HAP-1 (cell line): Measurements from ENCODE around the gene UGT1A9.

ENCODE experiments used
- DNase-seq, 2 experiments: peaks; one replicate each; pipeline ENCODE4 v3.0.0-alpha.2; 2016 to 2020; ENCODE audit warnings: low spot score in 2 of 2
- H3K27me3 ChIP-seq: fragments of 250-450 bp; sonication (Bioruptor Pico); 2 replicates; pipeline ENCODE4 v1.5.1; 2020; ENCODE audit warnings: low read depth, mild to moderate bottlenecking, moderate library complexity
- H3K36me3 ChIP-seq: fragments of 250-450 bp; sonication (Bioruptor Pico); replicated peaks from 2 replicates; pipeline ENCODE4 v1.5.1; 2020; ENCODE audit warnings: mild to moderate bottlenecking
- H3K4me1 ChIP-seq: fragments of 250-450 bp; sonication (Bioruptor Pico); 2 replicates; pipeline ENCODE4 v1.5.1; 2020; ENCODE audit warnings: mild to moderate bottlenecking
- H3K4me3 ChIP-seq: fragments of 250-450 bp; sonication (Bioruptor Pico); 2 replicates; pipeline ENCODE4 v1.5.1; 2020; ENCODE audit warnings: mild to moderate bottlenecking, moderate library complexity
- H3K9me3 ChIP-seq: fragments of 250-450 bp; sonication (Bioruptor Pico); 2 replicates; pipeline ENCODE4 v1.5.1; 2020; ENCODE audit warnings: mild to moderate bottlenecking, moderate library complexity
- in situ Hi-C: fragments of 300-500 bp; cut with MboI; formaldehyde crosslinking; loops from 3 replicates; pipeline ENCODE4 v1.14.3; 2020; ENCODE audit warnings: low sequenced_read_pairs, inconsistent platforms, mixed read lengths

UGT1A9 gene

DNA sequence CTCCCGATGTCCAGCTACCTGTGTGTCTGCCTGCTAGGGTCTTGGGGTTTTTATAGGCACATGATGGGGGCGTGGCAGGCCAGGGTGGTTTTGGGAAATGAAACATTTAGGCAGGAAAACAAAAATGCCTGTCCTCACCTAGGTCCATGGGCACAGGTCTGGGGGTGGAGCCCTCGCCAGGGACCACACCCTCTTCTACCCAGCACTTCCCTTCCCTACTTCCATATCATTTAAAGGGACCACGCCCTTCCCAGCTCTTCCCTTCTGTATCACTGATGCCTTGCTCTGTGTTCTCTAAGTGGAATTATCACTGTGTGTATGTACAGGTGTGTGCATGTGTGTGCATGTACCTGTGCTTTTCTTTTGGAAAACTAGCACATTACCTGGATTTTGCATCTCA lies 94.7 kb downstream of the UGT1A9 start:
- Histone ChIP-seq H3K27me3 (peaks cover 12% of the 10 kb centered on the region; the same call in 1 of the 2 replicates), H3K9me3 (no peaks in the 10 kb centered on the region), H3K4me1 (no peaks in the 10 kb centered on the region), H3K4me3 (no peak overlapping the region), H3K36me3 (no peaks in the 10 kb centered on the region)
- DNase-seq = no peak
- in situ Hi-C loops = no loop called here

DNA sequence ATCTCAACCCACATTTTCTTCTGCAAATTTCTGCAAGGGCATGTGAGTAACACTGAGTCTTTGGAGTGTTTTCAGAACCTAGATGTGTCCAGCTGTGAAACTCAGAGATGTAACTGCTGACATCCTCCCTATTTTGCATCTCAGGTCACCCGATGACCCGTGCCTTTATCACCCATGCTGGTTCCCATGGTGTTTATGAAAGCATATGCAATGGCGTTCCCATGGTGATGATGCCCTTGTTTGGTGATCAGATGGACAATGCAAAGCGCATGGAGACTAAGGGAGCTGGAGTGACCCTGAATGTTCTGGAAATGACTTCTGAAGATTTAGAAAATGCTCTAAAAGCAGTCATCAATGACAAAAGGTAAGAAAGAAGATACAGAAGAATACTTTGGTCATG lies 96.4 kb downstream of the UGT1A9 start:
- H3K4me1 ChIP-seq = no peaks in the 10 kb centered on the region
- in situ Hi-C loops = no loop called here
- no peak overlapping the region for H3K4me3 ChIP-seq
- H3K9me3 ChIP-seq = no peaks in the 10 kb centered on the region
- no peaks in the 10 kb centered on the region for H3K36me3 ChIP-seq
- H3K27me3 ChIP-seq = peaks cover 6% of the 10 kb centered on the region; the same call in 1 of the 2 replicates
- no peak for DNase-seq

DNA sequence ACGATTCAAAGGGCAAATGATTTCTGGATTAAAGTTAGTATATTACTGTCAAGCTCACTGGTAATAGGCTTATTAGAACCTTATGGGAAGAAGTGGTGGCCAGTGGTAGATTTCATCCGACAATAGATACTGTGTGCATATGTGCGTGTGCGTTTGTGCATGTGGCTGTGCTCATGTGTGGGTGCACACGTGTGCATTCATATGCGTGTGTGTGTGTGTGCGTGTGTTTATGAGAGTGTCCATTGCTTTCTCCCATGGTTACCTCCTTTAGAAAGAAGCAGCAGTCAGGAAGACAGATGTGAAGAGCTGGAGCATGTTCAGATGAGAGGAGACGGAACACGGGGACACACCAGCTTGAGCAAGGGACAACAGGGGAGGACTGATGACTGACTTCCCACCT lies 97.6 kb downstream of the UGT1A9 start:
- Histone ChIP-seq H3K4me3 (no peak overlapping the region), H3K27me3 (no peaks in the 10 kb centered on the region), H3K36me3 (no peaks in the 10 kb centered on the region), H3K9me3 (no peaks in the 10 kb centered on the region), H3K4me1 (no peaks in the 10 kb centered on the region)
- in situ Hi-C loops = no loop called here
- no peak for DNase-seq

DNA sequence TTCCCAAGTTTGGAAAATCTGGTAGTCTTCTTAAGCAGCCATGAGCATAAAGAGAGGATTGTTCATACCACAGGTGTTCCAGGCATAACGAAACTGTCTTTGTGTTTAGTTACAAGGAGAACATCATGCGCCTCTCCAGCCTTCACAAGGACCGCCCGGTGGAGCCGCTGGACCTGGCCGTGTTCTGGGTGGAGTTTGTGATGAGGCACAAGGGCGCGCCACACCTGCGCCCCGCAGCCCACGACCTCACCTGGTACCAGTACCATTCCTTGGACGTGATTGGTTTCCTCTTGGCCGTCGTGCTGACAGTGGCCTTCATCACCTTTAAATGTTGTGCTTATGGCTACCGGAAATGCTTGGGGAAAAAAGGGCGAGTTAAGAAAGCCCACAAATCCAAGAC lies 100.5 kb downstream of the UGT1A9 start:
- Histone ChIP-seq H3K36me3 (no peaks in the 10 kb centered on the region), H3K4me1 (no peaks in the 10 kb centered on the region), H3K4me3 (no peak overlapping the region), H3K9me3 (no peaks in the 10 kb centered on the region), H3K27me3 (no peaks in the 10 kb centered on the region)
- in situ Hi-C loops = no loop called here
- DNase-seq = no peak

DNA sequence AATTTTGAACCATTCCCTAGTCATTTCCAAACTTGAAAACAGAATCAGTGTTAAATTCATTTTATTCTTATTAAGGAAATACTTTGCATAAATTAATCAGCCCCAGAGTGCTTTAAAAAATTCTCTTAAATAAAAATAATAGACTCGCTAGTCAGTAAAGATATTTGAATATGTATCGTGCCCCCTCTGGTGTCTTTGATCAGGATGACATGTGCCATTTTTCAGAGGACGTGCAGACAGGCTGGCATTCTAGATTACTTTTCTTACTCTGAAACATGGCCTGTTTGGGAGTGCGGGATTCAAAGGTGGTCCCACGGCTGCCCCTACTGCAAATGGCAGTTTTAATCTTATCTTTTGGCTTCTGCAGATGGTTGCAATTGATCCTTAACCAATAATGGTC lies 100.9 kb downstream of the UGT1A9 start:
- no peak for DNase-seq
- no peak overlapping the region for H3K4me3 ChIP-seq
- H3K9me3 ChIP-seq = no peaks in the 10 kb centered on the region
- no peaks in the 10 kb centered on the region for H3K27me3 ChIP-seq
- in situ Hi-C loops = no loop called here
- no peaks in the 10 kb centered on the region for H3K36me3 ChIP-seq
- no peaks in the 10 kb centered on the region for H3K4me1 ChIP-seq

DNA sequence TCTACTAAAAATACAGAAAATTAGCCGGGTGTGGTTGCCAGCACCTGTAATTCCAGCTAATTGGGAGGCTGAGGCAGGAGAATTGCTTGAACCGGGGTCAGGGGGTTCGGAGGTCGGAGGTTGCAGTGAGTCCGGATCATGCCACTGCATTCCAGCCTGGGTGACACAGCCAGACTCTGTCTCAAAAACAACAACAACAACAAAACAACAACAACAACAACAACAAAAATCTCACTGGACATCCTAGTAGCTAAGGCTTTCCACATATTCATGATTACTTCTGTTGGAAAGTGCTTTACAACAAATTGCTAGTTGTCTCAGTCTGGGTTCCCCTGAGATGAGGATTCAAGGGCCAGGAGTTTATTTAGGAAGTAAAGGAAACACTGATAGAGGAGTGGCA lies 102.2 kb downstream of the UGT1A9 start:
- Histone ChIP-seq H3K4me1 (no peaks in the 10 kb centered on the region), H3K9me3 (no peaks in the 10 kb centered on the region), H3K27me3 (no peaks in the 10 kb centered on the region; the same call in 1 of the 2 replicates), H3K36me3 (no peaks in the 10 kb centered on the region), H3K4me3 (no peak overlapping the region)
- in situ Hi-C loops = no loop called here
- DNase-seq = no peak

DNA sequence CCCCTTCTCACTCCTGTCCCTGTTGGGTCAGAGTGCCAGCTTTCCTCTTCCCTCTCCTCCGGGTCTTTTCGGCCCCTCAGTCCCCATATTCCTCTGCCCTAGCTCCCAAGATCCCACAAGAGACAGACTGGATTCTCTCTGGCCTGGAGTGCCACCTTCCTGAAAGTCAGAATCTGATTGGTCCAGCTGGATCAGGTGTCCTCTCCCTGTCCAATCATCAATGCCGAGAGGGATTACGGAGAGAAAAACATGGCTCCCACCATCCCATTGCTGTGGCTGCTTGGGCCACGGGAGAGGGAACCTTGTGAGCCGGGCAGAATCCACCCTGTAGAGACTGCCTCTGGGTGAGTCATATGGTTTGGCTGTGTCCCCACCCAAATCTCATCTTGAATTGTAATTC lies 103.7 kb downstream of the UGT1A9 start:
- Histone ChIP-seq H3K27me3 (no peaks in the 10 kb centered on the region; the same call in 1 of the 2 replicates), H3K4me3 (no peak overlapping the region), H3K9me3 (no peaks in the 10 kb centered on the region), H3K36me3 (no peaks in the 10 kb centered on the region), H3K4me1 (no peaks in the 10 kb centered on the region)
- DNase-seq = no peak
- in situ Hi-C loops = no loop called here

DNA sequence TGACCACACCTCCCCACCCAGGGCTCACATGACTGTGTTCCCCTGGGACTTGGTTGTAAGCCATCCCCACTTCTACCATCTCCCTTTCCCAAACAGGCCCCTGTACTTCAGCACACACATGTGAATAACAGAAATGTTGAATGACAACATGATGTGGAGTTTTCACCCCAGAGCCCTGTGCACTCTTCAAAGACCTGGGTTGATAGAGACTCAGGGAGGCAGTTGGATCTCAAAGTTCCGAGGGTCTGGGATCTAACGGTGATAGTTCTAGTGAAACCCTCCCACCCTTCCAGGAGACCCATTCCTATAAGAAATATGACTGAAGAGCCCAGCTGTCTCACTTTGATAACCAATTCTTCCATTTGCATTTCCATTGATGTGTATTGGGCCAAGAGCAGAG lies 106.3 kb downstream of the UGT1A9 start, which contains the start of gene MROH2A:
Gene MROH2A (plus strand): TSS at position 301 of the 400 bp plus-strand sequence. CDS start 1,029 bp downstream, outside the sequence.
- Histone ChIP-seq H3K4me1 (no peaks in the 10 kb centered on the region), H3K4me3 (no peak within 1 kb of the TSS), H3K27me3 (peaks cover 5% of the 10 kb centered on the region), H3K36me3 (no peaks in the 10 kb centered on the region), H3K9me3 (no peaks in the 10 kb centered on the region)
- DNase-seq = no peak
- in situ Hi-C loops = no loop called here

DNA sequence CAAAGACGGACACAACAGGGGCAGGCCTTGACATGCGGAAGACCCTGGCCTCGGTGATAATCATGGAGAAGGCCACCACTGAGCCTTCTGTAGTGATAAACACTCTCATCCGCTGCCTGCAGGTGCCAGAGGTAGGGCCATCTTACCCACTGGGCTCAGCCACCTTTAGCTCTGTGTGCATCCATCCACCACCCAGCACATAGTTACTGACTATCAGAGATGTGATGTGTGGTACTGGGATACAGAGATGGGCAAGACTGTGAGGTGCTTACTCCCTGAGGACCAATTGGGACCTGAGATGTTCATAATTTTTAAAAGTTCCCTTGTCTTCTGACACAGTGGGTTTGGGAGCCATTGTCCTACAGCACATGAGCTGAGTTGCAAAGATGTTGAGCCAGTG lies 108.0 kb downstream of the UGT1A9 start:
- in situ Hi-C loops = no loop called here

DNA sequence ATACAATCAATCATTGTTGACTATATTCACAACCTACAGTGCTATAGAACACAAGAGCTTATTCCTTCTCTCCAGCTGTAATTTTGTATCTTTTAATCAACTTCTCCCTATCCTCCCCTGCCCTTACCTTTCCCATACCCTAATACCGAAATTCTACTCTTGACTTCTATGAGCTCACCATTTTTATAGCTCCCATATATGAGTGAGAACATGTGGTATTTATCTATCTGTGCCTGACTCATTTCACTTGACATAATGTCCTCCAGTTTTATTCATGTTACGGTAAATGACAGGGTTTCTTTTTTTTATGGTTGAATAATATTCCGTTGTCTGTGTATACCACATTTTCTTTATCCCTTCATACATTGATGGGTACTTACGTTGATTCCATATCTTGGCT lies 109.1 kb downstream of the UGT1A9 start:
- H3K36me3 ChIP-seq = no peaks in the 10 kb centered on the region
- in situ Hi-C loops = no loop called here
- H3K9me3 ChIP-seq = no peaks in the 10 kb centered on the region
- DNase-seq = no peak
- H3K4me1 ChIP-seq = no peaks in the 10 kb centered on the region
- H3K4me3 ChIP-seq = no peak overlapping the region
- peaks cover 5% of the 10 kb centered on the region for H3K27me3 ChIP-seq

More for the DNA sequence above, 108.0 kb downstream of the UGT1A9 start:
- H3K4me1 ChIP-seq = no peaks in the 10 kb centered on the region
- H3K9me3 ChIP-seq = no peaks in the 10 kb centered on the region
- peaks cover 5% of the 10 kb centered on the region for H3K27me3 ChIP-seq
- no peaks in the 10 kb centered on the region for H3K36me3 ChIP-seq
- DNase-seq = no peak
- H3K4me3 ChIP-seq = no peak overlapping the region

DNA sequence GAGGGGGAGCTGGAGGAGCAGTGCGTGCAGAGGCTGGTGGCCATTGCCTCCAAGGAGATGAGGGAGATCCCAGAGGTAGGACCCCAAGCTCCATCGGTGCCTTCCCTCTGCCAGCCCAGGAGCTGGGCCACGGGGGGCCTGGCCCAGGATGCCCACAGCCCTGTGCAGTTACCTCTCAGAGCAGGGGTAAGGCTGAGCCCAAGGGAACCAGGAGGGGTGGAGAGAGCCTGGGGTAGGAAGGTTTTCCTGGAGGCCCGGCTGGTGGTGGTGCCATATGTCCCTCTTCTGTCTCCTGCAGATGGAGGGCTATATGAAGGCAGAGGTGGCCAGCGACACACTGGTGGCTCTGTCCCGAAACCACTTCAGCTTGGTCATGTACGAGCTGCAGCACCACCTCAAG lies 117.9 kb downstream of the UGT1A9 start:
- Histone ChIP-seq H3K36me3 (no peaks in the 10 kb centered on the region), H3K9me3 (no peaks in the 10 kb centered on the region), H3K4me3 (no peak overlapping the region), H3K4me1 (no peaks in the 10 kb centered on the region), H3K27me3 (no peaks in the 10 kb centered on the region)
- DNase-seq = no peak
- in situ Hi-C loops = no loop called here

DNA sequence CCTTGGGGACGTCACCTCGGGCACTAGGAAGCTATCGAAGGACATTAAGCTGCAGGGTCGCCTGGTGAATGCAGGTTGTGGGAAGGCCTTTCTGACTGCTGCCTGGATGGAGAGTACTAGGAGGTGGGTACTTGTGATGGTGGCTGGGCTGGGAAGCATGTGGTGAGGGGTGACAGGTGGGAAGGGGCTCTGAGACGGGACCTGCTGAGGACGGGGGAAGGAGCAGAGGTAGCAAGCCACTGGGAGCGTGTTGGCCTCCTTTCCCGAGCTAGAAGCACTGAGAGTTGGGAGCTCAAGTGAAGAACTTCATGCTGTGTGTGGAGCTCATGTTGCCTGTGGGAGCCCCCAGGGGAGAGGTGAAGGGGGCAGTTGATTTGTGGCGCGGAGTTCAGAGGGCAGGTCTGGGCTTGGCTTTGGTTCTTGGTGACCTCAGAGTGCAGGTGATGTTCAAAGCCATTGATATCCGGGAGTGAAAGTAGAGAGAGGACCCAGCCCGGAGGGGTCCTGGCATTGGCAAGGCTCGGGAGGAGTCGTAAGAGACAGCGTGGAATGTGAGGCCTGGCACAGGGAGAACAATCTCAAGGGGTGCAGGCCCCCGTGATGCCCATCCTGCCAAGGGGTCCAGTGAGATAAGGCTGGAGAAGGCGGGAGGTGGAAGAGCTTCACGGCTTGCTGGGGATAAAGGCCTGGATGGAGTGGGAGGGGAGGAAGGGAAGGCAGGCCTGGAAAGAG lies 119.6 kb downstream of the UGT1A9 start:
- H3K4me3 ChIP-seq = no peak overlapping the region
- H3K27me3 ChIP-seq = no peaks in the 10 kb centered on the region
- H3K4me1 ChIP-seq = no peaks in the 10 kb centered on the region
- no peak for DNase-seq
- no peaks in the 10 kb centered on the region for H3K9me3 ChIP-seq
- in situ Hi-C loops = no loop called here
- no peaks in the 10 kb centered on the region for H3K36me3 ChIP-seq

DNA sequence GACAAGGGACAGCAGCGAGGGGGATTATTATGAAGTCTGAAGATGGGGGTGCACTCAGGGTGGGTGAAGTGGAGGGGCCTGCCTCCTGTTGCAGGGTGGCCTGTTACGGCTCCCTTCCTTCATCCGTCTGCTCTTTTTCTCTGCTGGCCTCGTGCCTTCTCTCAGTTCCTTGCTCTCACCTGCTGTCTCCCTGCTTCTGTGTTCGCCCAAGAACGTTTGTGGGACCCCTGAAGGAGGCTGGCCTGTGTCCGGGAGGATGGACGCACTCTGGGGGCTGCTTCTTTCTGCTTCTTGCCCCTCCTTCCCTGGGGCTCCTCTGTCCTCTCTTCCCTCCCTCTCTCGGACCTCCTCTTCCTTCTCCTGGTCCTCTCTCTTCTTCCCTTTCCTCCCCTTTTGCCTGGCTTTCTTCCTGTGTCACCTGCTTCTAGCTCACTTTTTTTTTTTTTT lies 120.2 kb downstream of the UGT1A9 start:
- in situ Hi-C loops = no loop called here
- no peaks in the 10 kb centered on the region for H3K9me3 ChIP-seq
- no peaks in the 10 kb centered on the region for H3K36me3 ChIP-seq
- H3K4me1 ChIP-seq = no peaks in the 10 kb centered on the region
- no peak for DNase-seq
- no peak overlapping the region for H3K4me3 ChIP-seq
- no peaks in the 10 kb centered on the region for H3K27me3 ChIP-seq

DNA sequence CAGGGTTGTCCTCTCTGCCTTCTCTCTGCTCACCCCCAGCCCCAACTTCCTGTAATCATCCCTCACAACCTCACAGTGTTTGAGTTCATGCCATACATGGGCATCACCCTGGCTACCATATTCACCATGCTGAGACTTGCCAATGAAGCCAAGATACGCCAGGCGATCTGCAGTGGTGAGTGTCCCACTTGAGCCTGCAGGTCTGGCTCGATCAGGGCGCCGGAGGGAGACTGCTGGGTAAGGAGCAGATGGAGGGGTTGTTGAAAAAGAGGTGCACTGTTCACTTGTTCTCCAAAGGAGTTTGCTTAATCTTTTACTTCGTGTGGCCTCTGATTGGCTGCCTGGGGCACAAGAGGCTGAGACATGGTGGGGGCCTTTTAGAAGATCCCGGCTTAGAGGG lies 121.0 kb downstream of the UGT1A9 start:
- DNase-seq = no peak
- Histone ChIP-seq H3K9me3 (no peaks in the 10 kb centered on the region), H3K4me3 (no peak overlapping the region), H3K4me1 (no peaks in the 10 kb centered on the region), H3K36me3 (no peaks in the 10 kb centered on the region), H3K27me3 (no peaks in the 10 kb centered on the region)
- in situ Hi-C loops = no loop called here
